GM21576 (cell line): ENCODE data around the gene ZFYVE21.

Source experiments
- ATAC-seq: cut with Tn5 transposase; IDR thresholded peaks from one replicate; pipeline ENCODE4 v1.9.1; 2021; ENCODE audit warnings: mild to moderate bottlenecking, moderate library complexity; ENCODE audit not compliant: unreplicated experiment

The ZFYVE21 gene

DNA sequence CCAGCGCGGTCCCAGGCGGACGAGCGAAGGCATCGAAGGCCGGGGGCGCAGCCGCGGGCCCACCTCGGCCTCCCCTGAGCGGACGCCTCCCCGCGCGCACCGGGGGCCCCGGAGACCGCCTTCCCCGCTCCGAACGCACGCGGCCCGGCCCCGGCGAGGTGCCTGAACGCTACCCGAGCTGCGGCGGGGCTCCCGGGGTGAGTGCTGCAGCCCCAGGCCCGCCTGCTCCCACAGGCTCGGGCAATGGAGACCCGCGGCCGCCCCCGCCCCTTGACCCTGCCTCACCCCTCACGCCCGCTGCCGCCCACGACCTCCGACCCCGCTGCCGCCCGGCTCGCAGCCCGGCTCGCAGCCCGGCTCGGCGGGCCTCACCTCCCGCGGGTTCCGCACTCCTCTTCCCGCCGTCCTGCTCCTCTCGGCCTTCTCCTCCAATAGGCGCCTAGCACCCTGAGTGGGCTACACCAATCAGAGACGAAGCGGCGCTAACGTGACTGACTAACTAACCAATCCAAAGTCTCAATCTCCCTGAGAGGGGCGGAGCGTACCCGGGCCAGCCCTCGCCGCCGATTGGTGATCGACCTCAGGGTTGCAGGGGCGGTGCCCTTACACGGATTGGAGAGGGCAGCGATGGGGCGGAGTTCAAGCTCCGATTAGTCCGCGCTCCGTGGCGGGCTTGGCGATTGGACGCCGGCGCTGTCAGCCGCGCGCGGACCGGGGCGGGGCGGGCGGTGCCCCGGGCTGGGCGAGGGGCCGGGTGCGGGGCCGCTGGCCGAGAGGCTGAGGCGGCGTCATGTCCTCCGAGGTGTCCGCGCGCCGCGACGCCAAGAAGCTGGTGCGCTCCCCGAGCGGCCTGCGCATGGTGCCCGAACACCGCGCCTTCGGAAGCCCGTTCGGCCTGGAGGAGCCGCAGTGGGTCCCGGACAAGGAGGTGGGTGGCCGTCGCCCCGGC, at the start of gene ZFYVE21, which contains the start of gene XRCC3:
ZFYVE21 (plus strand) TSS at position 759 of the 949 bp plus-strand sequence; CDS start at position 791, 32 bp downstream.
XRCC3 (minus strand) TSS at position 400 of the 949 bp plus-strand sequence. CDS start 4,364 bp downstream, outside the sequence.
- peak; percentile 94 for ATAC-seq

DNA sequence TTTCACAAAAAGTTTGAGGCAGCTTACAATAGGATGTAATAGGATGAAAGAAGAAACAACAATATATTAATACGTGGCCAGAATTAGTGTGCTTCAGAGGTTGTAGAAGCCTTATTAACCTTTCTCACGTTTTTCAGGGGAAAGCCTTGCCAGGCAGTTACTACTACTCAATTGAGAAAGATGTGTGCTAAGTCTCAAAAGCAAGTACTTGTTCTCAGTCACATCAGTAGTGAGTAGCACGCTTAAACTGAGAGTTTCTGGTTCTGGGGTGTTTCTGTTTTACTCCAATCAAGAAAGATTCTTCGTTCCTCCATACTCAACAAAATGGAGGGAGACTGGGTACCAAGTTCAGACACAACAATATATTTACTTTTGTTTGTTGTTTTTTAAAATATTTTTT, 47.9 kb upstream of the ZFYVE21 start:
- ATAC-seq, result no peak

DNA sequence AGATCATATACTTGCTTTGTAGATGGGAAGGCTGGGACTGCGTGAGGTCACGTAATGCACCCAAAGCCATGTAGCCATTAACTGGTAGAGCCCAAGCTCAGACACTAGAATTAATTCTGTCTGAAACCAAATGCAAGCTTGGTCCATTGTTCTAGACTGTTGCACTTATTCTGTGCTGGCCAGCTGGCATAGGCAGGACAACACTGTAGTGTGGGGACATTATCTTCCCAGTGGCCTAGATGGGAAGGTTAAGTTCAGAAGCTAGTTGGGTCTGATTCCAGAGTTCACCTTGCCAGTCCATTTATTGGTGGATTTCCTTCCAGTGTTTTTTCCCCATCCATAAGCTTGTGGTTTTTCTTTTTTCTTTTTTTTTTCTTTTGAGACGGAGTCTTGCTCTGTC, 47.5 kb upstream of the ZFYVE21 start:
- ATAC-seq, result no peak

DNA sequence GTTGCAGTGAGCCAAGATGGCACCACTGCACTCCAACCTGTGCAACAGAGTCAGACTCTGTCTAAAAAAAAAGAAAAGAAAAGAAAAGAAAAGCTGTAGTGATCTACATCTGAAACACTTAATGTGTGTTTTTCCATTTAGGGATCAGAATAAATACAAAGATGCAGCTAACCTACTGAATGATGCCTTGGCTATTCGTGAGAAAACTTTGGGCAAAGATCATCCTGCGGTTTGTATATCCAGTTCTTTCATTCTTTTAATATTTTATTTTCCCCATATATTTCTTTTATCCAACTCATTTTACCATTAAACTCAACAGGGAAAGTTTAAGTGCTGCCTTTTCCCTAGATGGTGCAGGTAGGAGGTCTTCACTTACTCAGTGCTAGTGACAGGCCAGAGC, 46.2 kb upstream of the ZFYVE21 start:
- ATAC-seq, result no peak

DNA sequence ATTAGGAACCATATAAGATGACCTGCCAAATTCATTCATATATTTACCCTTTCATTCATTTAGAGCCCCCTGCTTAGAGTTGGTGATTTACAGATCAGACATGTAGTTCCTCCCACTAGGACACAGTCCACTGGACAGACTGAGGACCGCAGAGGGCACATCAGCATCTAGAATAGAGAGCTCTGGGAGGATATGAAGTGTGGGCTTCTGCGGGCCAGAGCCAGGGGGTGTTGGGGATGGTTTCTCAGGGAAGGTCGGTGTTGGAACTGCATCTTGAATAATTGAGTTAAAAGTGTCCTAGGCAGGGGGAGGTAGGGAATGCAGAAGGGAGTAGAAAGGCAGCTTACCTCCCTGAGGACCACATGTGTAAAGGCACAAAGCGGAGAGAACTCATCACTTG, 43.7 kb upstream of the ZFYVE21 start:
- no peak for ATAC-seq

DNA sequence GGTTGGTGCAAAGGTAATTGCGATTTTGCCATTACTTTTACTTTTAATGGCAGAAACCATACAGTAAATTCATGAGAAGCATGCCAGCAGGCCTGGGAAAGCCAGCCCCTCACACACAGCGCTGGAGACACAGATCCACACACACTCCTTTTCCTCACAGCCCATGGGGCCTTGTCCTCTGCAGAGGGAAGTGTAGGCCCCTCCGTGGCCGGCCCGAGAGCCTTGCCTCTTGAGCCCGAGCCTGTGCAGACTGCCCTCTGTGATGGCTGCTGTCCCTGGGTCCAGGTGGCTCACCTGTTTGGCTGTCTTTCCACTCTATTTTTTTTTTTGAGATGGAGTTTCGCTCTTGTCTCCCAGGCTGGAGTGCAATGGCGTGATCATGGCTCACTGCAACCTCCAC, 39.7 kb upstream of the ZFYVE21 start:
- no peak for ATAC-seq

DNA sequence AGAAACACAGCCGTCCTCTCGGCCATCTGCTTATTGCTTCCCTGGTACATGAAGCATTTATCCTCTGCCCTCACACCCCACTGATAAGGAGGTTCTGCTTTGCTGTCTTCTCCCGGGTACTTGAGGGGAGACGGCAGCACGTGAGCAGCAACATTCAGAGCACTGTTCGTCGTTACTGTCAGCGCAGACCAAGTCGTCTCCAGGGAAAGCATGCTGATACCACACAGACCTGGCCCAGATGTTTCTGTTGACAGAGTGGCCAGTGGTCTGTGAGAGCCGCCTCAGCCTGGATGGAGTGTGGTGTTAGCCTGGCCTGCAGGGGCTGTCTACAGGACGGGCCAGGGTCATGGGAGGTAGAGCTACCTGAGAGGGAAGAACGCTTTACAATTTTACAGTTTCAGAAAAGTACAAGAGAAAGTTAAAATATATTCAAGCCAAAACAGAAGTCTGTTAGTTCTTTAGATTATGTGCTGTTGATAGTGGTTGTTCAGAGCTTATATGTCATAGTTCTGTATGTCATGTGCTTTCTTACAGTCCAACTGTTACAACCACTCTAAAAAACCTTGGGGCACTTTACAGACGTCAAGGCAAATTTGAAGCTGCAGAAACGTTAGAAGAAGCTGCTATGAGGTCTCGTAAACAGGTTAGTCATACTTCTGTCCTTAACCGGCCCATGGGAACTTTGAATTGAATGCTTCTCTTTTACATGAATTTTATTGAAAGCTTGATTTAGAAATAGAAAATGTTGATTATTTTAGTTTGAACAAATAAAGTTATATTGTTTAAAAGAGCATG, 38.5 kb upstream of the ZFYVE21 start:
- no peak for ATAC-seq

DNA sequence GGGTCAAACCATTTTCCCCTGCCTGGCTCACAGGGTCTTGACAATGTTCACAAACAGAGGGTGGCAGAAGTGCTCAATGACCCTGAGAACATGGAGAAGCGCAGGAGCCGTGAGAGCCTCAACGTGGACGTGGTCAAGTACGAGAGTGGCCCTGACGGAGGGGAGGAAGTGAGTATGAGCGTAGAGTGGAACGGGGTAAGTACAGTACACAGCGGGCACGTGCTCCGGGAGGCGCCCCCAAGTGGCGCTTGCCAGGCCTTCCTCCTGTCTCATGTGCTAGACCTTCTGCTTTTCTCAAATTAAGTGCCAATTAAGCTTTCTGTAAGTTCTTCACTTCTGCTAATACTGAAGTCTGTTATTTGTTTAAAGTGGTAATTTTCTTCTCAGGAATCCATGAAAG, 36.3 kb upstream of the ZFYVE21 start:
- peak; percentile 80 for ATAC-seq

DNA sequence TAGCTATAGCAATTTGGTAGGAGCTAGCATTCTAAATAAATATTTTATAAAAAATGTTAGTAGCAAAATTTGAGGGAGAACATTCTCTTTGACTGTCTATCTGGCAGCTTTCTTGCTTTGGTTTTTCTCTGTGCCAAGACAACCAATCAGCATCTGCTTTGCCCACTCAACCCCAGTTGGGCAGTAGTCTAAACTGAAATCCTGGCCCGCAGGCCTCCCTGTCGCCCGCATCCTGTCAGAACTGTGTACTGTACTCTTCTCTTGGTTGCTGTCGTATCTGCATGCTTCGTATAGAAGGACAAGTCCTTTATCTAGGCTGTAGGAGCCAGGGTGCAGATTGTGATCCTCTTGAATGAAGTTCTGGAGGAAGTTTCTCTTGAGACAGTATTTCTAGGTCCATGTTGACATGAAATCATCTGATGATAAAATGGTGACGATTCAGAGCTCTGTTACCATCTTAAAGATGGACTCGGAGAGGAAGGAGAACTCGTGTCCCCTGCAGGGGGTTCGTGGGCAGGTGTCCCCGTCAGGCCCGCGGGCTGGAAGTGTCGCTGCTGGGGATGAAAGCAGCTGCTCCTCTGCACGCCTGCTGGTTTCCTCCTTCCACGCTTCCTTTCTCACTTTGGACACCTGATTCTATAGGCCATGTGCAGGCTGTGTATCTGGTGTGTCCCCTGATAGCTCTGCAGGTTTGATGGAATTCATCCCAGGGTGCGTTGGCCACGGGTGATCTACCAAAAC, 34.9 kb upstream of the ZFYVE21 start:
- ATAC-seq, result no peak

DNA sequence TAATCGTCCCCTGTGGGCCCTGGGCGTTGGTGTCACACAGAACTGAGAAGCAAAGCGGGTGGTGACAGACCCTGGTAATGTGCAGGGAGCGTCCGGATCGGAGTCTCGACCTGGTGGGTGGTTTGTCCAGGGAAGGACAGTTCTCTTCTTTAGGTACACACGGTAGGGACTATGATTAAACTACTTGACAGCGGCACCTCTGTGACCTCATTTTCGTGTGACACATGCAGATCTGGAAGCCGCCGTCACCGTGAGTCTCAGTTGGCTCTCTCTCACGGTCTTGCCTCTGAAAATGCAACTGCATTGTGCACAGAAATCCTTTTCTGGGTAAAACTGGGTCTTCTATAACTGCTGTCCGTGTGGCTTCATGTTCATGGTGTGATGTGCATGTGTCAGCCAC, 32.5 kb upstream of the ZFYVE21 start:
- ATAC-seq, result no peak

DNA sequence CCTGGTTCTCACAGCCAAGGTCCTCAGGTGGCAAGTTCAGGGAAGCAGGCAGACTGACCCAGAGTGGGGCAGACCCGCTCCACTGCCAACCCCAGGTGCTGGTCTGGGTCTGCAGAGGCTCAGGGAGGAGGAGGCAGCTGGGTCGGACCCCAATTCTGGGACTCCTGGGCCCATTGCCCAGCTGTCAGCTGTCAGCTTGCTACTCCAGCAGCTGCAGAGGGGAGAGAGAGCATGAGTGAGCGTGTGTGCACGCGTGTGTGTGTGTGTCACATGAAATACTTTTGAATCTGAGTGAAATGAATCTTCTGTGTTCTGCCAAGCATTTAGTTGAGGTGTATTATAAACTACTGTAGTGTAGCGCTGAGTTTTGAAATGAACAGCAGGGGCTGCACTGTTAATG, 31.1 kb upstream of the ZFYVE21 start:
- ATAC-seq, result no peak

DNA sequence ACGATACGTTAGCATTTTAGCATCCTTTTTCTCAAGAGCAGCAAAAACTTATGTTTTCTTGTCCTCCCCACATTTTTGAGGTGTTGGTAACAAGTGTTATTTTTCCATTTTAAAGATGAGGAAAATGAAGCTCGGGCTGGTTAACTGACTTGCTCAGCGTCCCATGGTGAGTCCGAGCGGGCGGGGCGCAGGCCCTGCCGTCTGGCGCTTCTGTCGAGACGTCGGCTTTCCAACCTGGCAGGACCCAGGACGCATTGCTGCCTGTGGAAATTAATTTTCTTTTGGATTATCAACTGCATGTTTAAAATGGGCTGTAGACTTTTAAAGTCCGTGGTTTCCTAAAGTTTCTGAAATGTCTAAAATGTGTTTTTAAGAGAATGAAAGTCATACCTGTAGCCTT, 30.7 kb upstream of the ZFYVE21 start:
- ATAC-seq, result no peak

DNA sequence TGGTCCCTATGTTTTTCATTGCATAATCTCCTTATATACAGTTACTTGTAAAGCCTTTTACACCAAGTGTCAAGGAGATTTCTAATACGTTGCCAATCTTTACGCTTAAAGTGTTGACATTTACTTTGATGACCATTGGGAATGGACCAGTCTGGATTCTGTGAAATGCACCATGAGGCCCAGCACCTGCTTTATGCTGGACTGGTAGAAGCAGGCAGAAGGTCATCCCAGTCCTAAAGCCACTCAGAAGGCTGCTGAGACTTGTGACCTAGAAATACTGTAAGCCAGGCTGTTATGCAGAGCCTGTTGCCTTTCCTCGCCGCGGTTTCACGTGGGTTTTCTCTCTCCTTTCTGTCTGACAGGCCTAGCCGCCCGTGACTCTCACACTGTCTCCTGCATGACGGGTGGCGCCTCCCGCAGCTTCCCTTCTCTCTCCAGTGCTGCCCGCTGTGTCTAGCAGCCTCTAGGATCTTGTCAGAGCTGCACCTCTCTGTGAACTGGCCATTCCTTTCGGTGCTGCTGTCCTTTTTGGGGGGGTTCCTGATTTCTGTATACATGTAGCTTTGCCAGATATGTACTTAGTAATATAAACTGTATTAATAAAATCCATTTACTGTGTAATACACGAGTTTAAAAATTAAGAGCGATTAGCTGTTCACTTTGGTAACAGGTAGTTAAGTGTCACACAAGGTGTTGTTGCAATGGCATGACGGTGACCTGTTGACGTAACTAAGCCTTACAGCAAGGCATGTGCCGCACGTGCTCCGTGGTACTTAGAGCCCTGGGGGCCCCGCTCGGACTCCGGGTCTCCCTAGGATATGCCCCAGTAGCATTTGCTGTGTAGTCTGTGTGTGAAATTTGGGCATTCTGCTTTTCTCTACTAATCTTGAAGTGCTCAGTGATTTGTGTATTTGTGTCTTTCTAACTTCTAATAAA, 30.1 kb upstream of the ZFYVE21 start:
- no peak for ATAC-seq

DNA sequence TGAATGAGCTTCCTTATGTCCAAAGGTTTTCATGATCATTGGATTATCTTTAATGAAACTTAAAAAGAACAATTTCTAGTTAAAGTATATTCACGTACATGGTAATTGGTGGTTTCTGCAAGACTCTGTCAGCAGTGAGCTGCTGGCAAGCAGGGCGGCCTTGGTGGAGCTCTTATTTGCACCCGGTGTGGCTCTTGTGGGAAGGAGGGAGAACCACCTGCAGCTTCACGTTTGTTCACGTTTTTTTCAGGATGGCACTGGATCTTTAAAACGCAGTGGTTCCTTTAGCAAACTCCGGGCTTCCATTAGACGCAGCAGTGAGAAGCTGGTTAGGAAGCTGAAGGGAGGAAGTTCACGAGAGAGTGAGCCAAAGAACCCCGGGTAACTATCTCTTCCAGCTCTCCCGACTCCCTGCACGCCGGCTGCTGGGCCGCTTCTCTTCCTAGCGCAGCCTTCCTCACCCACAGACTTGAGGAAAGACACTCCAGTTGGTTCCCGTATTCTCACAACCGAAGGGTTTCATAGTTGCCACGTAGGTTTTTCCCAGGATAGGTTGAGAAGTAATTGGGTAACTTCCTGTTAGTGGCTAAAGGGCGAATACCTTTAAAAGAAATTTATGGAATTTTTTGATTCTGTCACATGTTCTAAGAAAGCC, 28.7 kb upstream of the ZFYVE21 start:
- ATAC-seq, result no peak

DNA sequence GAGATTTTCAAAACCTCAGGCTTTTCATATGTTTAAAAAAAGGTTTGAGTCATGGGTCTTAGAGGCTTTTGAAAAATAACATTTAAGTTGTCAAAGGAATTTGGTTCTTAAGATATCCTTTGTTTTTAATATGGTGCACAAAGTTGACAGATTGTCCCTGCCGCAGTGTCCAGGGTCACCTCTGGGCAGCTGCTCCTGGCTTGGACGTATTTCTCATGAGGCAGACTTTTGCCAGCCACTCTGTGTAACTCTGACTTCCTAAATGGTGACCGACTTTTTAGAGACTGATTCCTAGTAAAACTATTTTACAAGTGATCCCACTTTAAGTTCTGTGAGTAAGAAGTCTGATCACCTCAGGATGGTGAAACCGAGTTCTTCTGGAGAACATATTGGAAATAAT, 27.9 kb upstream of the ZFYVE21 start:
- no peak for ATAC-seq

DNA sequence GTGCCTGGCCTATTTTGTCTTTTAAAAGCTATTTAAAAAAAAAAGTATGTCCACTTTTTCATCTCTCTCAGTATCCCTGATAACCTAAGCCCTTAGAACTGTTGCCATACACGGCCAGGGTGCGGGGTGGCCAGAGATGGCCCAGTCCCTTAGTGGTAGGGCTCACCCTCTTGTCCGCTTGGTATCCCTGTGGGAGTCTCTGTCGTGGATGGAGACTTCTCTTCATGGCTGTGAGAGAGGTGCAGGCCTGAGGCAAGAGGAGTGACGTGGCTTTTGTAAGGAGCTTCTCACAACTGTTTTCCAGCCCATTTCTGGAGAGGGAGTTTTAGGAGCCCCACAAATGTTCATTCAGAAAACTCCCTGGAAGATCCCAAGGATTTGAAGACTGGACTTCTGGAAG, 27.2 kb upstream of the ZFYVE21 start:
- no peak for ATAC-seq

DNA sequence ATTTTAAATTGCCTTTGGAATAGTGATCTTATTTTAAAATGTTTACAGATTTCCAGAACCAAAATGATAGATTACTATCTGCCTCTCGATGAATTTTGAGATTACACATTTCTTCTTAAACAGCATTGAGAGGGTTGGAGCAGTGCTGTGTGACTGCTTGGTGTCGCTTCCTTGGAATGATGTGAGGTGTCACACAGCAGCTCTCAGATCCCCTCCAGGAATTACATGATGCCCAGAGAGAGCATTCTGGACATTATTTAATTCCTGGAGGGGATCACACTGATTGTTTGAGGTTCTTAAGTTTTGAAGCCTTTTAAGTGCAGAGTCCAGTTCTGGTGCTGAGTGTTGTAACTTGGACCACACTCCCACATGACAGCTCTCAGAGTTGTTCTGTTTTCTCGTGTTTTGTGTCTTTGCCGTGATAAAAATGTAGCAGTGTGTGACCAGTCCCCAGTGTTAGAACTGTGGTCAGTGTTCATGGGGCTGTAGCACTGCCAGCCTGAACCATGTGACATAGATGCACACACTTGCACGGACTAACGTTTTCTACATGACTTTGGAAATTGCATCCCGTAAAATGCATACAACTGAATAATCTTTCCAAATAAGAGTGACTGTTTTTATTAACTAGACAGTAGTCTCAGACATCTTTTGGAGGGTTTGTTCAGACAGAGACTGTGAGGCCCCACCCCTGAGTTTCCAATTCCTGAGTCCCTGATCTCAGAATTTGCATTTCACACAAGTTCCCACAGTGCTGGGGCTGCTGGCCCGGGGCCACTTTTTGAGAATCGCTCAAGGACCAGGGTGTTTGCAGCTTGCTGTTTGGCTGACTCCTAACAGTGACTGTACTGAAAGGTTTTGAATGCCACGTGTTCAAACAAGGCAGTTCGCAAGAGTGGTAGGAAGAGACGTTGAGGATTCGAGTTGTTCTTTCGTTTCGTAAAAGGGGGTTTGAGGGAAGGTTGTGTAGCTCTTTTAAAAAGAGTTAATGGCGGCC, 26.4 kb upstream of the ZFYVE21 start:
- ATAC-seq, result no peak

DNA sequence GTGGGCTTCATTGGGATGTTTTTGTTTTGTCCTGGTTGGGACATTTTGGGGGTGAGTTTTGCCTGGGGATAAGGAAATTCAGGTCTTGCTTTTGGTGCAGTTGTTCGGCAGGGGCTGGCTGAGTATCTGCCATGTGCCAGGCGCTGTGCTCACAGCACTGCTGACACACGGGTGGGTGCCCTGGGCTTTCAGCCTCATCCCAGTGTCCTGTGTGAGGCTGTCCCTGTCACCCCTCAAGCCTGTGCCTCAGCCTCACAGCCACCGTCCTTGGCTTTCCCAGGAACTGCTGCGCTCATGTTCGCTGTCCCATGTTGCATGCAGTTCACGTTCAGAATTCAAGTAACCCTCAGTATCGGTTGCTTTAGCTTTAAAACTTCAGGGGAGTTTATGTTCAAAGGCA, 25.3 kb upstream of the ZFYVE21 start:
- no peak for ATAC-seq
